Embryonic facial prominence (tissue), 1 donor: ENCODE results near the gene ITGAE.
"Not testable (repeated sequence)": the region's sequence is repeated elsewhere in the genome, so short reads cannot be mapped to it uniquely, and the experiment has no call there.

ENCODE experiments used
- DNase-seq: peaks from one replicate; pipeline ENCODE4 v3.0.0-alpha.2; 2016; ENCODE audit errors: extremely low spot score

Gene ITGAE

DNA sequence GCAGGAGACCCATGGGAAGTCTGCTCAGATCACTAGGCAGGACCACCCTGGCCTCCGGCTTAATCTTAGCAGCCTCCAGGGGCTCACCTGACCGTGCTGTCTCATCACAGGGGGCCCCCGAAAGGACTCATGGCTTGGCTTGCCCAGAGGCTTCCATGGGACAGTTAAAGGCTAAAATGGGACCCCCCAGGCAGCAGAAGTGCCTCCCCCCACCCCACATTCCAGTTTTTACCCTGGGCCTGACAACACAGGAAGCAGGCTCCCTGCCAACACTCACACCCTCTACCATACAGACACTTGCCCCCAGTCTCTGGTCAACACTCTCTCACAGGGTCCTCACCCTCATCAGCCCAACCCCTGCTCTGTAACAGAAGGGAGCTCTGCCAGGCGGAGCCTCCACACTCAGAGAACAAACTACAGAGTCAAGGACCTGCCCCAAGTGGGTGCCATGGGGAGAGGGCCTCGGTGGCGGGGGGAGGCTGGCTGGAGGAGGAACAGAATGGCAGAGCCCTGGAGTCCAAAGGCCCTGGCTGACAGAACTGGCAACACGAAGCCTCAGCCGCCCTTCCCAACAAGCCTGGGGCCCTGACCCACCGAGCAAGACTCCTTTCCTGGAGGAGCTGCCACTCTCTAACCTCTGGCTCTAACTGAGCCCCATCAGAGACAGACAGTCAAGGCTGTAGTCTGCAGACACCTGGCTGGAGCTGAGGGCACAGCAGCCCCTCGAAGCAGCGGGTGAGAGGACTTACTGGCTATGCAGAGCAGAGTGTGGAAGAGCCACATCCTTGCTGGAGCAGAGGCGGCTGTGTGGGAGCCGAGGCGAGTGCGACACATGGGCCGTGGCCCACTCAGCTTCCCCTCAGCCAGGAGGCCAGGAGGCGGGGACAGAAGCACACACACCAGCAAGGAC lies at the start of gene ITGAE:
Gene ITGAE (minus strand): TSS at position 827 of the 910 bp plus-strand sequence. CDS start 44 bp downstream, at position 783.
- no peak for DNase-seq

DNA sequence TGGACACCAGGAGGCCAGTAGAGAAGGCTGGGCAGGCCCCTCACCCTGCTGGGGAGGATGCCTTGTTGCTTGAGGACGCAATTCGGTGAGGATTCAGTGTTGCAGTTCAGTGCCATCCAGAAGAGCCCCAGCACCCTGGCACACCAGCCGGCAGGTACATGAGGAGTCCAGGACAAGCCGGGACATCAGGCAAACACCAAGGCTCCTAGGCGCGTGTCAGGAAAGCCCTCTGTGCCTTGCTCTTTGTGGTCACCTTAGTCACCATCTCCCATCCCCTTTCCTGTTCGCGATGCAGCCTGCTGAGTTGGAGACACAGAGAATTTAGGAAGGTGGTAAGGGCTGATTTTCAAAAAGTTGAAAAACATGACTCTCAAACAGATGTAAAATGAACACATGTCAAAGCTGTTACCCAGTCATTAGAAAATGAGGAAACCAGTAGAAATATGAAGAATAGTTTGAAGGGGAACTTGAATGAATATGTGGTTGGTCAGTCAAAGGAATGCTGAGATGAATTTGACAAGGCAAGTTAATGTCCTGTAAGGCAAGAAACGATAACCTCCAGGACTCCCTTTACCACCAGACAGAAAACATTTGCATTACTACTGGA lies 47.3 kb upstream of the ITGAE start:
- no peak for DNase-seq

DNA sequence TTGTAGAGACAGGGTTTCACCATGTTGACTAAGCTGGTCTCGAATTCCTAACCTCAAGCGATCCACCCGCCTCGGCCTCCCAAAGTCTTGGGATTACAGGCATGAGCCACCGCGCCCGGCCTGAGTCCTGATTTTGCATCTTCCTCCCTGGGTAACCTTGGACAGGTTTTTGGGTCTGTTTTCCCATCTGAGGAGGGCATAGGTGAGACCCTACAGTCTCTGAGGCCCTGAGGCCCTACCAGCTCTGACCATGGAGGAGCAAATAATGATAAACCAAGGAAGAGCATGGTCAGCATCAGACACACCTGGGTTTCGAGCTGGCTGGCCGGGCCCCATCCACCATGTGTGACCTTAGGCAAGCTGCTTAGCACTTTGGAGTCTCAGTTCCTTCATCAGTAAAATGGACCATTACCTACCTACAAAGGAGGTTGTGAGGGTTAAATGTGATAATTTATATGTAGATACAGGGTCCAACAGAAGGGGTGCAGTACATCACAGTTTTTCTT lies 46.2 kb upstream of the ITGAE start:
- no peak for DNase-seq

GRCh38 chr17:3846437-3847164 lies 45.6 kb upstream of the ITGAE start:
- no peak for DNase-seq

DNA sequence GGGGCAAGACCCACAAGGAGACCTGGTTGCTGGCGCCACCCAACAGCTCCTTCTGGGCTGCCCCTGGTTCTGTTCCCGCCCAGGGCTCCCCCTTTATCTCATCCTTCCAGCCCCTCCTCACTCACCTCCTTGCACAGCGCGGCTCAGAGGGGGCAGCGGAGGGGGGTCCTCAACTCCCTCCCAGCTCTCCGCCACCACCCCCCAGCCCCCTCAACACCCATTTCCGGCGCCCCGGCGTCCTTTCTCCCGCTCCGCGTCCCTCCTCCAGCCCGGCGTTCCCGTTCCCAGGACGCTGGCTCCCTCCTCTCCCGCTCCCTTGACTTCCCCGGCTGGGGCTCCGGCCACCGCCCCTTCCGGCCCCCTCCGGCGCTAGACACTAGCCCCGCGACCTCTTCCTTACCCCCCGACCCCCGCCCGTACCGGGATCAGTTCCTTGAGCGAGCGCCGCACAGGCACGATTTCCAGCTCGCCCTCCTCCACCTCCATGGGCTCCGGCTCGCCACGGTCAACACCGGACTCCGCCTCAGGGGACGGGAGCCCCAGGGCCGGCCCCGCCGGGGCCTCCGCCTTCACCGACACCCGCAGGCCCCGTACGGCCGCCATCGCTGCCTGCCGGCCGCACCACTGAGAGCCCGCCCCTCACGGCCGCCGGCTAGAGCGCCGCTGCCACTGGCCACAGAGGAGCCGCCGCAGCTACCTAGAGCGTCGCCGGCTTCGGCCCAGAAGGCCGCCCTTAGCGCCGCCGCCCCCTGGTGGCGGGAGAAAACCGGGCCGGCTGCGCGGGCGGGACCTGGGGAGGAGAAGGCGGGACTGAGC lies 44.8 kb upstream of the ITGAE start, which contains the start of gene NCBP3:
Gene NCBP3 (minus strand): TSS at position 626 of the 816 bp plus-strand sequence. CDS start 23 bp downstream, at position 603.
- DNase-seq: peak; percentile 84

GRCh38 chr17:3845291-3845620 lies 44.3 kb upstream of the ITGAE start:
- no peak for DNase-seq

DNA sequence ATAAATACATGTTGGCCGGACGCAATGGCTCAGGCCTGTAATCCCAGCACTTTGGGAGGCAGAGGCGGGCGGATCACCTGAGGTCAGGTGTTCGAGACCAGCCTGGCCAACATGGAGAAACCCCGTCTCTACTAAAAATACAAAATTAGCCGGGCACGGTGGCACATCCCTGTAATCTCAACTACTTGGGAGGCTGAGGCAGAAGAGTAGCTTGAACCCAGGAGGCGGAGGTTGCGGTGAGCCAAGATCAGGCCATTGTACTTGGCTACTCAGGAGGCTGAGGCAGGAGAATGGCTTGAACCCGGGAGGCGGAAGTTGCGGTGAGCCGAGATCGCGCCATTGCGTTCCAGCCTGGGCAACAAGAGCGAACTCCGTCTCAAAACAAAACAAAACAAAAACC lies 43.6 kb upstream of the ITGAE start:
- not testable (repeated sequence) for DNase-seq

DNA sequence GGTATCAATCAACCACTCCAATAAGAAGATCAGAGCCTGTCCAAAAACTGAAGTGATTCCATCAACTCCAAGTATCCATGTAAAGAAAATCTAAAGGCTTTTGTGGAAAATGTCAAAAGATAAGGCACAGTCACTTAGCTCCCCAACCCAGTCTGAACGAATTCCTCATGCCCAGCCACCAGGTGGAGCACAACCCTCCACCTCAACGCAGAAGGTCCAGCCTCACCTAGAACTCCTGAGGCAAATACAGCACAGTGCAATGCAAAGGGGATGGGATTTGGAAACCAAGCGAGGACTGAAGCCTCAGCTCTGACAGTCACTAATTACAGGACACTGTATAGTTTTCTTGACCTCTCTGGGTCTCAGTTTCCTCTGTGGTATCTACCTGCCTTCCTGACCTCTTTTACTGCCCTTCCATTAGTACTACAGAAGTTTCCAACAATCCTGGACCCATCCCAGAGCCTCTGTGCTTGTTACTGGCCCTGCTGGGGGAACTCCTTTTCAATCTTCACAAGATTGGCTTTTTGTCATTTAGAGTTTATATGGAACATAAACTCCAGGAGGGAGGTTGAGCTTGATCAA lies 43.0 kb upstream of the ITGAE start:
- DNase-seq: no peak

- DNase-seq: no peak
Observed at GRCh38 chr17:3838206-3838605, 37.2 kb upstream of the ITGAE start.

DNA sequence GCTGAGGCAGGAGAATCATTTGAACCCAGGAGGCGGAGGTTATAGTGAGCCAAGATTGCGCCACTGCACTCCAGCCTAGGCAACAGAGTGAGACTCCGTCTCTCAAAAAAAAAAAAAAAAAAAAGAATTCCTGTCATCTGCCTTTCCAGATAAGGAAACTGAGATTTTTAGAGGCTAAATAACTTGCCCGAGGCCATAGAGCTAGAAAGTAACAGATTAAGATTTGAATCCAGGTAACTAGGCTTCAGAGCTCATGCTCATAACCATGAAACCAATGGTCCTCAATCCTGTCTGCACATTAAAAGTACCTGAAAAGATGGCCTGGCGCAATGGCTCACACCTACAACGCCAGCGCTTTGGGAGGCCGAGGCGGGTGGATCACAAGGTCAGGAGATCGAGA lies 35.6 kb upstream of the ITGAE start:
- DNase-seq: no peak

DNA sequence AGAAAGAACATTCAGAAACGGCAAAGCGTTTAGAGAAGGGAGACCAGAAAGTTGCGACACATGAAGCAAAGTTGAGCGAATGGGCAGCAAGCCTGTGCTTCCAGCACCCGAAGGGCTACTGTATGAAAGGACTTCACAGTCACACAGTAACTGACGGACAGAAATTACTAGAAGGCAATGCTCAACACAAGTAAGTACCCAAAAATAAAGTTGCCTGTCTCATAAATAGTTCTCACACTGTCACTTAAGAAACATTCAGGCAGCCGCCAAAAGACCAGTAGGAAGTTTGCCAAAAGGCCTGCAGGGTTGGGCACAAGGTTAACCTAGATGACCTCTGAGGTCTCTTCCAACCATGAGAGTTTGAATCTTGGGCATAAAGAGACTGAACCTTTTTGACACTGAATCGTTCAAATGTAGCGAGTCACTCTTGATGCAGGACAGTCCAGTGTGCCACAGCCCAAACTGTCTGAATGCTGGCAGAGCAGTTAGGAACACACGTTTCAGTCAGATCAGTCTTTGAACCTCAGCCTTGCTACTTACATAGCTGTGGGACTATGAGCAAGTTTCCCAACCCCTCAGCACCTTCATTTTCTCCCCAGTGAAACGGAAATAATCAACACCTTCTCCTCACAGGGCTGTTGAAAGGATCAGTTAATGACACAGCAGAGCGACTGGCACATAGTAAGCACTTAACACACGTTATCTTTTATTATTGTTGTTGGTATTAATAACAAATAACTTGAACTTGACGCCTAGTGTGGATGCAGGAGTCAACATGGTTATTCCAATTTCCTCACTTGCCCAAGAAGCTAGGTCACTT lies 34.6 kb upstream of the ITGAE start:
- no peak for DNase-seq

DNA sequence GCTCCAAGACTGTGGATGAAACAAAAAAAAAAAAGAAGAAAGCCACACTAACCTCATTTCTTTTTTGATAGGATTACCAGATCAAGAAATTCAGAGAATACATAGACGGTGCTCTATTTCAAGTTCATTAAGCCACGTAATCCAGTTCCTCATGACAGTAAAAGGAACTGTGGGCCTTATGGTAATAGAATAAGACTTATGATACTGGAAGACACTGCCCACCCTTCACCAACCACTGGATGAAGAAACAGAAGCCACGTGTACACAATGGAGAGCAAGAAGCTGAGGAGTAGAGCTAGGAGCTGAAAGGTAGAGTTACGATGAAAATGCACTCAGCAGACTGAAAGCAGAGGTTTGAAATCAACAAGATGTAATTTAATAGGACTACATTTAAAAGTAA lies 33.8 kb upstream of the ITGAE start:
- no peak for DNase-seq

- DNase-seq: no peak
Observed at GRCh38 chr17:3828852-3829232, 27.9 kb upstream of the ITGAE start.

DNA sequence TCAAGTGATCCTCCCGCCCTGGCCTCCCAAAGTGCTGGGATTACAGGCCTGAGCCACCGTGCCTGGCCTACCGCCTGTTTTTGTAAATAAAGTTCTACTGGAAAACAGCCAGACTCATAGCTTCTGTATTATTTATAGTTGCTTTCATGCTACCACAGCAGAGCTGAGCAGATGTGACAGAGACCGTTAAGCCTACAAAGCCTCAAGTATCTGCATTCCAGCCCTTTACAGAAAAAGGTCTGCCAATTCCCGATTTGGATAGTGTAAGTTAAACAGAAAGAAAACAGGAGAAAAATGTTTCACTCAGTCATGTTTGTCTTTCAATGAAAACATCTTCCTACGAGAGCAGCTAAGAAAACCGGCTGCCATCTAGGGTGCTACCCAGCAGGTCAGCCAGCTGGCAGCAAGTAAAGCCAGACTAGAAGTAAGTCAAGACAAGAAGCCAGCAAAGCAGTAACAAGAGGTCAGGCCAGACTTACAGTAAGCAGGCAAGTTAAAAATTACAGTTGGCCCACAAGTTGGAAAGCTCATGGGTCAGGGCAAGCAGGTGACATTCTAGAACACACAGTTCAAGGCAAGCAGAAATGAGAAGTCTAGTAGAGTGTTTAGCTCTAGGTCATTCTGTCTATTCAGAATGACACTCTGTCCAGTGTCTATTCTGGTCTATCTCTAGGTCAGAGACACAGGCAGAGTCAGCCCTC lies 27.3 kb upstream of the ITGAE start:
- DNase-seq: no peak

DNA sequence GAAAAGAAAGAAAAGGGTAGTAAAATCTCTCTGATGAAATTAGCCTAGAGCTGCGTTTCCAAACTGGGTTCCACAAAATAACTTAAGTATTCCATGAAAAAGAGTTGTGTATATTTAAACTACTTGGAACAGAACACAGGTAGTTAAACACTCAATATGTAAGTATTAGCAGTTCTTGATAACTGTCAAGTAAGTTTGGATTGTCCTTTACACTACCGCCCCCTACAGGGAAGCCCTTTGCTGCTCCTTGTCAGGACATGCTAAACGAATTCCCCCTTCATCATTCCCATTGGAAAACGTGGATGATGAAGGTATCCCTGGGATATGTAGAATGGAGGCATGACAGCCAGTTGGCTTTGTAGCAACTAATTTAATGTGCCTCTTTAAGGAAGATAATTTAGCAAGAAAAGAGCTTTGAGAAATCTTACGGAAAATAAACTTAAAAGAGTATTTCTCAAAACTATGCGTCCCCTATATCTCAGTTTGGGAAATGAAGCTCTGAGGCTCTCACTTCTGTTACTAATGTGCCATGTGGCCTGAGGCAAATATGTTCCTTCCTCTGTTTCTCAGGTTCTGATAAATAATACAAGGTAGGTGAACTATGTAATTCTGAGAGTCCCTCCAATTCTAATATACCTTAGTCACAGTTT lies 26.3 kb upstream of the ITGAE start:
- no peak for DNase-seq

DNA sequence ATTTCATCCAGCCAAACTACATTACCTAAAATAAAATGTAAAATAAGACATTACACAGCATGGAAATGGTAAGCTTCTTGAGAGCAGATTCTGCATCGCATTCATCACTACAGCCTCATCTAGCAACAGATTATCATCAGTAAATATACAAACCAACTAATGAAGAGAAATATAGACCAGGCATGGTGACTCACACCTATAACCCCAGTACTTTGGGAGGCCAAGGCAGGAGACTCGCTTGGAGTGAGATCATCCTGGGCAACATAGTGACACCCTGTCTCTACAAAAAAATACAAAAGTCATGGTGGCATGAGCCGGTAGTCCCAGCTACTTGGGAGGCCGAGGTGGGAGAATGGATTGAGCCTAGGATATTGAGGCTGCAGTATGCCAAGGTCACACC lies 25.2 kb upstream of the ITGAE start:
- DNase-seq: no peak

DNA sequence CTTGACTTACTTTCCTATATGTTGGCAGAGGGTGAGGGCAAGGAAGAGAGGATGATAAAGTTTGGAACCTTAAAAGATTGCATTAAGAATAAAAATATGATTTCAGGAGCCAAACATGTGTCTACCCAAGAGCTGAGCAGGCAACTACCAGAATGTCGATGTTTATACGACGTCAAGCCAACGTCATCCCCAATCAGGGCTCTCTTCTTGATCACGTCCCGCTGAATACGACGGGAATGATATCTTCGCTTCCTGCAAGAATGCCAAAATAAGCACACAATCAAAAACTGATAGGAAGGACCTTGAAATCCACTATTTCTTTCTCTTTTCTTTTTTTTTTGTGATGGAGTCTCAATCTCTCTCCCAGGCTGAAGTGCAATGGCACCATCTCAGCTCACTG lies 20.1 kb upstream of the ITGAE start:
- DNase-seq: no peak

DNA sequence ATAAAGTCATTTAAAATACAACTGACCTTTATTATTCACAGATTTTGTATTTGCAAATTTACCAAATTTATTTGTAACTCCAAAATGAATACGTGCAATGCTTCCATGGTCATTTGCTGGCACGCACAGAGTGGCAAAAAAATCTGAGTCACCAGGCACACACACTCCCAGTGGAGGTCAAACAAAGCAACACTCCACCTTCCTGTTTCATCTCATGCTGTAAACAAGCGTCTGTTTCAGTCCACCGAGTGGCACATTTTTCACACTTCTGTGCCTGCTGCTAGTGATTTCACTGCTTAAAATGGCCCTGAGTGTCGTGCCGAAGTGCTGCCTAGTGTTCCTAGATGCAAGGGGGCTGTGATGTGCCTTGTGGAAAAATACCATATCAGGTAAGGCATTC lies 17.8 kb upstream of the ITGAE start:
- no peak for DNase-seq
